IPS-18c (cell line): Measurements from ENCODE around the gene HACD2.

ENCODE experiments used
- H3K4me3 ChIP-seq: 2 replicates; pipeline ENCODE4 v1.7.0; 2013; ENCODE audit warnings: low read depth, mild to moderate bottlenecking, low read length, moderate library complexity; ENCODE audit not compliant: insufficient read depth
- H3K9me3 ChIP-seq: one replicate; pipeline ENCODE4 v1.6.1; 2013; ENCODE audit warnings: mild to moderate bottlenecking, low read length, moderate library complexity; ENCODE audit not compliant: control insufficient read depth, insufficient read depth

The HACD2 gene

DNA sequence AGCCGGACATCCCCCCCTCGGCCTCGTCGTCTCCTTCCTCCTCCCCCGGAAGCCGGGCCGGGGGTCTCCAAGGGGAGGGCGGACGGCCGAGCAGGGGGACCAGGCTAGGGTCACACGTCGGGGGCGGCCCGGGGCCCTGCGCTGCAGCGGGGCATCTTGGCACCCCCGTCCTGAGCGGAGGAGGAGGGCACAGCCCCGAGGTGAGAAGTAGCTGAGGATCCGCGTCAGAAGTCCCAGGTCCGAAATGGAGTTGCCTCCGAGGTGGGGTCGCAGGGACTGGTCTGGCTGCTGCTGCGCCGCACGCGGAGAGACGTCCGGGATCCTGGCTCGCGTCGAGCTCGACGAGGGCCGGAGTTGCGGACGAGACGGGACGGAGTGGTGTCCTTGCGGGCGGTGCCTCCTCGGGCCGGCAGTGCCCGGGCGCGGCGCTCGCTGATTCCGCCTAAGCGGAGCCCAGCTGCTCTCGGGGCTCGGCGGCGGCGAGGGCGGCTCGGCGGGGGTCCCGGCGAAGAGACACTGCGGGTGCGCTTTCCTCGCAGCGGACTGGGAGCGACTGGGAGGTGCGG is 136.2 kb downstream of the HACD2 start, which contains the start of gene ADCY5:
Gene ADCY5, minus strand, starts transcription at position 555 of the 566 bp plus-strand sequence. Its CDS starts 545 bp downstream, at position 10.
- H3K4me3 ChIP-seq, result peak within 1 kb of the TSS; percentile 64

DNA sequence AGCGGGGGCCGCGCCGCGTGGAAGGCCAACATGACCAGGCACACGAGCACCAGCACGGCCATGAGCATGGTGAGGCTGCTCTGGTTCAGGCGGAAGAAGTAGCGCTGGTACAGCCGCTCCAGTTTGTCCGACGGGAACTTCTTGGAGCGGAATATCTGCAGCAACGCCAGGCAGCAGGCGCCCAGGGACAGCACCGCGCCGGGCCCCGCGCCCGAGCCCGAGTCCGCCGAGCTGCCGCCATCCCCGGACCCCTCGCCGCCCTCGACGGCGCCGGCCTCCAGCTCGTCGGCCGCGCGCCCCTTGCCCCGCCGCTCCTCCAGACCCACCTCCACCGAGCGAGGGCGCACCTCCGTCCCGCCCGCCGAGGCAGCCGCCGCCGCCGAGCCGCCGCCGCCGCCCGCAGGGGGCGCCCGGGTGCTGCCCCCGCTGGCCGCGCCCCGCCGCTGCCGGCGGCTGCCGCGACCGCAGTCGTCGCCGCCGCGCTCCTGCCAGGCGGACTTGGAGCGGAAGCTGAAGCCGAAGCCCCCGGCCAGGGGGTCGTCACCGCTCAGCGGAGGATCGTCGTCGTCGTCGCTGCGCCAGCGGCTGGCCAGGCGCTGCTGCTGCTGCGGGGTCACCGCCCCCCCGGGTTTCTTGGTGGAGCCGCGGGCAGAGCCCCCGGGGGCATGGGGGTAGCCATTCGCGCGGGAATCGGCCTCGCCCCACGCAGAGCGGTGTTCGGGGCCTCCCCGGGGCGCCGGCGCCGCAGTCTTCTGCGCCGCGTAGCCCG is 136.9 kb downstream of the HACD2 start:
- H3K9me3 ChIP-seq, result no peaks in the 10 kb centered on the region
- H3K4me3 ChIP-seq, result peak overlapping the region; percentile 38

More for the DNA sequence above, 136.2 kb downstream of the HACD2 start, which contains the start of gene ADCY5:
- no peaks in the 10 kb centered on the region for H3K9me3 ChIP-seq

DNA sequence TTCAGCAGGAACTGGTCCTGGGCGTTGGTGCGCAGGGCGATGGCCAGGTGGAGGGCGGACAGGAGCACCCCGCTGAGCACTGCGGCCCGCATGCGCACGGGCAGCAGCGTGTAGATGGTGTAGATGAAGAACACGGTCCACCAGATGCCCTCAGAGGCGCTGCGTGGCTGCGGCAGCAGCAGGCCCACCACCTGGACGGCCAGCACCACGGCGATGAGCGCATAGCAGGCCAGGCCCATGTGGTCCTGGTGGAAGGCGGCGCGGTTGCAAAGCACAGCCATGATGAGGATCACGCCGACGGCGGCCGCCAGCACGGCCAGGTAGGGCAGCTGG is 137.5 kb downstream of the HACD2 start:
- no peak overlapping the region for H3K4me3 ChIP-seq
- no peaks in the 10 kb centered on the region for H3K9me3 ChIP-seq

DNA sequence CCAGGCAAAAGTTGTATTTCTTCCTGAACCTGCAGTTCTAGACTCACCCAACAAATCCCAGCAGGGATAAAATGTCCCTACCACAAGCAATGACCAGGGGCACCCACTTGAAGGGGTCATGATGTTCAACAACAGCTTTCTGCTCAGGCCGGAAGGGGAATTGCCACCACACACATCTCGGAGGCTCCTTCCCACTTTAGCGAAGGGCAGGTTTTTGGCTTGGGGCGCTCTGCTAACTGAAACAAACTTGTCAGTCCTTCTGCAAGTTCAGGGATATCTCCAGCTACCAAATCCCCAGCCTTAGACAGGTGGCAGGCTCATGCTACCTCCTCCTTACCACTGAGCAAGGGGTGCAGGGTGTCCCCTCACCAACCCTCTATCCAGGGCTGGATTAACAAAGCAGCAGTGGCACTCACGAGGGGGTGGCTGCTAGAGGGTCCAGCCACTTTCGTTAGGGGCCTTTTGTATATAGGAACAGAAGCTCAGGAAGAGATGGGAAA is 138.2 kb downstream of the HACD2 start:
- Histone ChIP-seq H3K9me3 (no peaks in the 10 kb centered on the region), H3K4me3 (no peak overlapping the region)

DNA sequence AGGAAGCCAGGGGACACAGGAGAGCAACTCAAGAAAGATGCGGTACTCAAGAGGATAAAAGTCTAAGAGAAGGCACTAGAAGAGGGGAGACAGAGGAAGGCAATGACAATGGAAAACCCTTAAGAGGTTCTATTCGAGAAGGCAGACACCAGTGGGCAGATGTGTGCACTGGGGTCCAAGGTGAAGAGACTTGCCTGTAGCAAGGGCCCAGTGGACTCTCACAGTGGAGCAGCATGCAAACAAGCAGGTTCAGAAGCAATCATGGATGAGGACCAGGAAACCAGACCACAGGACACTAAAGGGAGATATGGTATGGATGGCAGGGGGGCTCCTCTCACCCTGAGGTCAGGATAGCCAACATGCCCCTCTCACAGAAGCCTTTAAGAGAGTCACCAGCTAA is 138.6 kb downstream of the HACD2 start:
- Histone ChIP-seq H3K9me3 (no peaks in the 10 kb centered on the region), H3K4me3 (no peak overlapping the region)

DNA sequence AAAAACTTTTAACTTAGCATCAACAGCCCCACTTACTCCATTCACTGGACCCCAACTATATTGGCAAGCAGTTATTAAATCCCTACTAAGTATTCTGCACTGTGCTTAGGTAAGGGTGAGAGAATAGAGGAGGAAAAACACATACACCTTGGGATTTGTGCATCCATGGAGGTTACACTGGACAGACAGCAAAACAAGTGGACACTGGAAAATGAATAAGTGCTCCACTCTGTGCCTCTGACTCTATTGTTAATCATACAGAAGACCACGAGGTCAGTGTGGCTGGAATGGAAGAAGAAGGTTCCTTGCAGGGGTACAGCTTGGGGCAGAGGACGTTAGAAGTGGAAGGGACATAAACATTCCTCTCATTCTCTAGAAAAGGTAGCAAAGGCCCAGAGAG is 139.2 kb downstream of the HACD2 start:
- no peaks in the 10 kb centered on the region for H3K9me3 ChIP-seq
- H3K4me3 ChIP-seq, result no peak overlapping the region

DNA sequence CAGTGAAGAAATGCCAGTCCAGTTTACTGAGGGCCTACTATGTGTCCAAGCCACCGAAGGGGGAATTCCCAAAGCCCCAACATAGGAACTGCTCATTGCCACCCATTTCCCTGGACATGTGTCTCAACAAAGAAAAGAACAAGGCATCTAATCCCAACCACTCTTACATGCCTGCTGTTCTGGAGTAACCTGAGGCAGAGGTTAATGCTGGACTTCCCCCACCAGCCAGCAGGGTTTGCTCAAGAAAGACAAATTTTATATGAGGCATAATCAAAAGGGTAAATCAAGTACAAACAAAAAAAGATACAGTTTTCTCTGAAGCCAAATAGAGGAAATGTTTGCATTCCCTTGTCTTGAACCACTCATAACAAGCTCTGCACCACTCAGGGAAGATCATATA is 140.1 kb downstream of the HACD2 start:
- no peaks in the 10 kb centered on the region for H3K9me3 ChIP-seq
- H3K4me3 ChIP-seq, result no peak overlapping the region

DNA sequence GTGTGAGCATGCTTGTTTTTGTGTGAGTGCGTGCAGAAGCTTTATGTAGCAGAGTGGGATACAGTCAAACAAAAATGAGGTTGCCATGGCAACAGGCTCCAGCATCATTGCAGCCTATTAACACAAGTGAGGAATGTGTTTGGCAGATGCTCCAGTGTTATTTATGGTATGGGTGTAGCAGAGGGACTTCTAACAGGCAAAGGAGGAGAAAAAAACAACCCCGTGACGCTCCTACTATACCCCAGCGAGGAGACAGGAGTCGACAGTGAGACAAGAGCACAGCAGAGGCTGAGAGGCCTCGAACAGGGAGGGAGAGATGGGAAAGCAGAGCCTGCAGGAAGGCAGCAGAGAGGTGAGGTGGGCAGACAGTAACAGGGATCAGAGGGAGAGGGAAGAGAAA is 140.8 kb downstream of the HACD2 start:
- no peak overlapping the region for H3K4me3 ChIP-seq
- no peaks in the 10 kb centered on the region for H3K9me3 ChIP-seq

DNA sequence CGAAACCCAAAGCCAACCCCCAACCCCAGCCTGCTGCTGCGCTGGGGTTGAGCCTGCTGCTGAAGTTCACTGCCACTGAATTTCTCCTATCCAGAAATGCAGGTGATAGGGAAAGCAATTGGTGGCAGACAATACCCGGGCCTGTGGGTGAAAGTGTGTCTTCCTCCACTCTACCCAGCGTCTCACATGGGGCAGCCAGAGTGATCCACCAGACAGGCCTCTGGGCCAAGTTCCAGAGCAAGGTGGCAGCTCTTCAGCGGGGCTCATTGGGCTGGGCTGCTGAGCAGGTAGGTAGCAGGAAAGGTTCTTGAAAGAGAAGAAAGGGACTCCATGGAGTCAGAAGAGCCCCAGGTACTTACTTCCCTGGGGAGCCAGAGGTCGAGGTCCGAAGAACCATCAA is 141.9 kb downstream of the HACD2 start:
- Histone ChIP-seq H3K4me3 (no peak overlapping the region), H3K9me3 (no peaks in the 10 kb centered on the region)

DNA sequence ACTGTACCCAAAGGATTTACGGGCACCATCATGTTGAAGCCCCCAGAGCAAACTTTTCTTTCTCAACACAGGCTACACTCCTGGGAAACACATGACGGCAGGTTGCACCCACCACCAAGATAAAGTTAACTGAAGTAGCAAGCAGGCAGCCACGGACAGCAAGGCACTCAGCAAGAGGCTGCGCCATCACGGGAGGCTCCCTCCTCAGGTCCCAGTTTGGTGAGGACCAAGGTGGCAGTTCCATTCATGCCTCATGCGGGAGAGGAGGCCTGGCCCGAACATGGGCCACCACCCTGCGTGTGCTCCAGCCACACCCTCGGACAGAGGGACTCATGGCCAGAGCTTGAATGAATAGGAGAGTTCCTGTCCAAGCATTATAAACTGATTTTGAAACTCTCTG is 142.7 kb downstream of the HACD2 start:
- no peak overlapping the region for H3K4me3 ChIP-seq
- no peaks in the 10 kb centered on the region for H3K9me3 ChIP-seq
